GM21786 (cell line): ENCODE measurements around the gene NGF.

Source experiments
- ATAC-seq: cut with Tn5 transposase; IDR thresholded peaks from one replicate; pipeline ENCODE4 v1.9.1; 2021; ENCODE audit not compliant: unreplicated experiment

NGF gene

DNA sequence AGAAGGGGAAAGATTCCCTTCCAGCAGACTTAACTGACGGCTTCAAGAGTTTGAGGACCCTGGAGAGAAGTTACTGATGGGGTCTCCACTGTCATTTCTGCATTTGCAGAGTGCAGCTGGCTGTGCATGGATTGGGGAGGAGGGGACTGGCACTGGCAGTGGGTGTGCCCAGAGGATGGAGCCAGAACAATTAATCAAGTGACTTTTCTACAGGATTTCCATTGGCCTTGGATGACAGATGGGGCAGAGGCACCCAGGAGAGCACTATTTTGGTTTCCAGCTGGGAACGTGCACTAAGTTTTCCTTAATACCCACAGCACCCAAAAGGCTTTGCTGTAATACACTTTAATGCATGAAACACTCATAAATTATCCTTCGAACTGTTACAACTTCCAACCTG, 1.3 kb downstream of the NGF start:
- ATAC-seq = no peak

DNA sequence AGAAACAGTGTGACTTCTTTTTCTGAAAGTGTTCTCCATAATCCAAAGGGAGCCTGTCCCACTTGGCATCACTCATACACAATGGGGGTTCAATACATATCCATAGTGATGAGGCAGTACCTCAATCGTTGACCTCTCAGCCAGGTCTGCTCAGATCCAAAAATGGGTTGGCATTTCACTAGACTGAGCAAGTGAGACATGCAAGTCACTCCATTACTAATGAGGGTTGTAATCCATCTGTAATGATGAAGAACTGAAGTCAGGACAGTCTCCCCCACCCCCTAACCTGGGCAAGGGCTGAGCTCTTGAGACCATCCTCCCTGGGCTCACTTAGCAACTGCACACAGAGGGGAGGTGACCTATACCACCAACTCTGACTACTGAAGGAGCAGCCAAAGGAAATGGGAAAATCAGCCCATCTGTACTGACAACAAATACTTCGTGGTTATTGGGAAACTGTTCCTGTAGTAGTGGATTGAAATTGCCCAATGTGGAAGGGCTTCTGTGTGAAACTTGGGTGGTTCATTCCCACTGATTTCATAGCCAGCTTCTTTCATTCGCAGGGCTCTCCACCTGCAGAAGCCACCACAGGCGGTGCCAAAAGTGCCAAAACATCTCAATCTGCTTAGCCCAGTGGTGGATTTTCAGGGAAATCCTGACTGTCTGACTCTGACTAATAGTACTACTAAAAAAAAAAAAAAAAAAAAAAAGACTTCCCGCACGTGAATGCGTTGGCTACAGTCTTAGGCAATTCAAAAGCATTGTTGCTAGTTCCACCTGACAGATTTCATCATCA, 5.0 kb downstream of the NGF start:
- ATAC-seq = no peak

DNA sequence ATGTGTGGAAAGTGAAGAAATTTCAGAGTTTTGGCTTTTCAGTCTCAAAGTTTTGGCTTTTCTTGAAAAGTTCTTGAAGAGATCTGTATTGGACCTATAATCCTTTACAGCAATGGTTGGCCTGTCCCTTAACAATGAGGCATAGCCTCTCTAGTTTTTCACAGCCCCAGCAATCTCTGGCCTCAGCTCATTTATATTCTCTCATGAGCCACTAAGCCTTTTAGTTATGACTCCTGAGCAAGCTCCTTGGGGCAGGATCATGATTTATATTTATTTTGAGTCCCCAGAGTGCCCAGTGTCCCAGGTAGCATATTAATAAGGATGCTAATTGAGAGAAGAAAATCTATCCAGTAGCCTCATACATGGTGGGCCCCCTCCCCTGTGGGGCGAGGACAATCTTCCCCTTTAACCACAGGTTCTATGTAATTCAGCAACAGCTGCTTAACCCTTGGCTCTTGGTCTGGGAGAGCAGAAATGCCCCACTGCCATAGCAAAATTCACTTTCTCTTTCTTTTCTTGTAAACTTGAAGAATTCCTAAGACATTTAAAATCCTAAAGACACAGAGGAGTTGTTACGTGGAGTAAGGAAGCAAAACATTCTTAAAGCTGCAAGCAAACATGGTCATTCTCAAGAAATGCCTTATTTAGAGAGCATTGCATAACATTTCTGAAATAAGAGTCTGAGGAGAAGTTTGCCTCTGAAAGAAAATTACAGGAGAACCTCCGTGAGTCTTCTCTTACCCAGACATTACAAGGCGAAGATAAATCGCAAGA, 6.3 kb downstream of the NGF start:
- no peak for ATAC-seq

DNA sequence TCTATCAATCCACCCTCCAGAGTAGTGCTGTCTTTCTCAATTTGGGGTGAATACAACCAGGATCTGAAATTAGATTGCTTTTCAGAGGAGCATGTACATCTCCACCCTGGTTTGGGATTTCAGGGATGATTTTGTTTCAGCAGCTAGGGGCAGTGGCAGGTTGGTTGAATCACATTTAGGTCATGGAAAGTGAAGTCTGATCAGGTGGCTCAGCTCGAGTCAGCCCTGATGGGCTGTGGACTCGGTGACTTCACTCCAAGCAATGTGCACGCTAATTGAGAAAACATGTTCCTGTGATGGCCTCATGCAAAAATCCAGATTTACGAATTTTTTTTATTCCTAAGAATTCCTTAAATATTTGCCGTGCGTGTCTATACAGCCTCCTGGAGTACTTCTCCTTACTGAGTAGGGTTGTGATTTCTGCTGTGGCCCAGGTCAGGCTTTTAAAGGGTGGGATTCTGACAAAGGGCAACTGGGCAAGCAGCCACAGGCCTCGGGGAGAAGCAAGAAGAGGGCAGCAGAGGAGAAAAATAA, 7.5 kb downstream of the NGF start:
- ATAC-seq = no peak

DNA sequence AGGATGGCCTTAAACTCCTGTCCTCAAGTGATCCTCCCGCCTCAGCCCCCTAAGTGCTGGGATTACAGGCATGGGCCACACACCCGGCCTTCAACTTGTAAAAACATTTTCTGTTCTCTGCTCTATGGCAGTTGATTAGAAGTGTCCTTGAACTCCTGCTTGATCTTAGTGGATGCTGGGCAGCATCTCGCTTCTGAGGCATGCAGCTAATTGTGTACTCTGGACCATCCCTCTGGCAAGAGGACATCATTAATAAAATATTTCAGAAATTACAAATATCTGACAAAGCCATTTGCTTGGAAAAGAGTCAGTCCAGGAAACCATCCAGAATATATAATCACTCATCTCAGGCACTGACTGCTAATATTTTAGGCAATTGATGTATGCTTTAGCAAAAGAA, 8.1 kb downstream of the NGF start:
- ATAC-seq = no peak

DNA sequence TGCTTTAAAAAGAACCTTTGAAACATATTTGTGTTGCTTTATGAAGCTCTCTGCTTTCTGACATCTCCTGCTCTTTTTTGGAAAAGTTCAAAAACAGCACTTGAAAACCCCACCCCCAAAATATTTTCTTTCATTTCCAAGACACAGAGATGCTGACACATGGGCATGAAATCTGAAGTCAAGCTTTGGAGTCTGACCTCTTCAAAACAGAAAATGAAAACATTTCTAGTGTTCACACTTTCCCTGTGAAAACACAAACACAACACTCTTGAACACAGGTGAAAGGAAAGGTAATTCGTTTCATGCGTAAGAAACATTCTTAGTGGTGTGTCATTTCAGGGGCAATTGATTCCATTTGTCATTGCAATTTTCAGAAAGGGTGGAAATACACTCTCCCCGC, 10.8 kb downstream of the NGF start:
- no peak for ATAC-seq

DNA sequence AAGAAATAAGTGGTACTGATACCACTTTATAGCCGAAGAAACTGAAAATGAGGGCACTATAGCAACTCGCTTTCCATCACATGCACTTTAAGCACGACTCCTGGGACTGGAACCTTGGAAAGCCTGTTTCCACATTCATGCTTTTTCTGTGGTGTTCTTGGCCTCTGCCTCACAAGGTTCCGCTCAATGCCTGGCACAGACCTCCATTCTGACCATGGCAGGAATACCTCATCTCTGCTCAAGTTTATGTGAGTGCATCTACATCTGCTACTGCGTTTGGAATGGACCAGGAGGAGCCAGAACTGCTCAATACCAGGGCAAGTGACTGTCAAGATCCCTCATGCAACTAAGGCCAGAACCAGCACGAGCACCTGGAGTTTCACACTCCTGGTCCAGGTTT, 11.6 kb downstream of the NGF start:
- no peak for ATAC-seq

DNA sequence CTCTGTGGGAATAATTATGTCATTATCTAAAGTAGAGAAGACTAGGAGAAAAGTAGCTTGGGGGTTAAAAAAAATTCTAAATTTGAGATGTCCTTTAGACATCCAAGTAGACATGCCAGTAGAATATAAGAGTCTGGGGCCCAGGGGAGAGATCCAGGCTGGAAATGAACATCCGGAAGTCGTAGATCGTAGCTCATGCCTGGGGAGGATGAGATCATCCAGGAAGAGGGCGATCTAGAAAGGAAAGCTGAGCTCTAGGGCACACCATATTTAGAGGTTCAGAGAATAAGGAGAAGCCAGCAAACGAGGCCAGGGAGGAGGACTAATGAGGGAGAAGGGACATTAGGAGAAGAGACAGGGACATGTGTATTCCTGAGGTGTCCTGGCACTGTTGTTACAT, 12.2 kb downstream of the NGF start:
- no peak for ATAC-seq

DNA sequence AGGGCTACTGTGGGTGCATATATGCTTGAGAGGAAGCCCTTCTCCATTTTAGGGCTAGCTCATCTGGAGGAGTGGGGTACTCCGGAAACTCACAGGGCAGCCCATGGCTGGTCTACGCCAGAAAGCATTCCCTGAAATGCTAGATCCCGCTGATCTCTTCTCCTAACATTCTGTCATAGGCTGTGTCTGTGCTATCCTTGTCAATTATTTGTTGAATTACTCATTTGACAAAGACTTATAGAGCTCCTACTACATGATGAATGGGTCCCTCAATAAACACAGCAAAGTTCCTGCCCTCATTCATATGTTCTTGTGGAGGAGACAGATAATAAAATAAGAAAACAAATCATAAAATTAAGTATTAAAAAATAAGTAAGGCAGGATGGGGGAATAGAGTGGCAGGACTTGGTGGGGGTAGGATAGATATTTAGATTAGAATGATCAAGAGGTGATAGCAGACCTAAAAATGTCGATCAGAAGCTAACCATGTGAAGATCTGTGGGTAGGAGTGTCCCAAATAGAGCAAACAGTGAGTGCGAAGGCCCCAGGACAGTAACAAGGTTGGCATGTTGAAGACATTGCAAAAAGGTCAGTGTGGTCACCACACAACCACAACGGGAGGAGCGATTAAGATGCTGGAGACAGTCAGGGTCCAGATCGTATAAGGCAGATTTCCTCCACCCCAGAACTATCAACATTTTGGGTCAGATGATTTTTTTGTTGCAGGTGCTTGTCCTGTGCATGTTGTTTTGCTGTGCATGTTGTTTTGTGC, 13.2 kb downstream of the NGF start:
- no peak for ATAC-seq

DNA sequence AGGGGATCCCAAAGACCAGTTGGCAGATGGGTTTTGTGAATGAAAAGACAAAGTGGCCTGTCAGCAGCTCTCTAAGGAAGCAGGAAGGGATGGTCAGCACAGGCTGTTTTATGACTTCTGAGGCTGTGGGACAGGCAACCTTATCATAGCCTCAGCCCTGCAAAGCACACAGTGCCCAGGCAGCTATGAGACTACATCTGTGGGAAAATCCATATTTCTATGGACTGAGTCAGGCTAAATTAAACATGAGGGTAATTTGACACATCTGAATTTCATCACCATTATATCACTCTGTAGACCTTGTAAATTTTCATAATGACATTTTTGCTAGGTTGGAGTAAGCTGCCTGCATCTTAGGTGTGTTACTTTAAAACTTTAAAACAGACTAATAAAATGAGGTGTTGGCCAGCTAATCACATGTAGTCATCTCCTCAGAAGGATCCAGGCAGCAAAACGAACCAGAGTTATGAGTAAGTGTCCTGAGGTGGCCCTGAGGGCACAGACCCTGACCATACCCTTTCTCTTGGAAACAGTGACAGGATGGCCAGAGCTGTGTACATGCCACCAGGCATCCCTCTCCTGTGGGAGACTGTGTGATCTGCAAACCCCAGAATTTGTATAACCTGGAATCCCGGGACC, 14.6 kb downstream of the NGF start:
- ATAC-seq = no peak

DNA sequence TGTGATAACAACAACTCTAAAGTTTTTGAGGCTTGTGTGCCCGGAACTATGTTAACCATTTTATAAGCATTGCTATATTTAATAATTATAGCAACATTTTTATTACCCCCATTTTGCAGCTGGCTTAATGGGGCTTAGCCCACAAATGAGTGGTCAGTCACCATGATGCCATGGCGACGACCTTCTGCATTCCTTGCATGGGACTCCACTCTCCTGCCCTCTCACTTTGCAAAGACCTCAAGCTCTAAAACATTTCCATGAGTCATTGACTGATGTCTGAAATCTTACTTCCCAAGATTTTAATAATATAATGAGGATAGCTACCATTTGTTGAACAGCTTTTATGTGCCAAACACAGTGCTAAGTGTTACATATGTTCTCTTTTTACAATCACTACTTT, 15.4 kb downstream of the NGF start:
- no peak for ATAC-seq

DNA sequence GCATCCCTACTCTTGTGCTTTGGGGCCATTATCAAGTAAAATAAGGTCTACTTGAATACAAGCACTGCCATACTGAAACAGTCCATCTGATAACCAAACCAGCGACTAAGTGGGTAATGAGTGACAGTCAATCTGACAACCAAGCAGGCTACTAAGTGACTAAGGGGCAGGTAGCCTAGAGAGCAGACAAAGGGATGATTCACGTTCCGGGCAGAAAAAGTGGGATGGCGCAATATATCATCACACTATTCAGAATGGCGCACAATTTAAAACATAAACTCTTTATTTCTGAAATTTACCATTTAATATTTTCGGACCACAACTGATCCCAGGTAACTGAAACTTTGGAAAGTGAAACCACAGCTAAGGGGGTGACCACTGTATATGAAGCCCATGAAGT, 17.7 kb downstream of the NGF start:
- ATAC-seq = no peak

DNA sequence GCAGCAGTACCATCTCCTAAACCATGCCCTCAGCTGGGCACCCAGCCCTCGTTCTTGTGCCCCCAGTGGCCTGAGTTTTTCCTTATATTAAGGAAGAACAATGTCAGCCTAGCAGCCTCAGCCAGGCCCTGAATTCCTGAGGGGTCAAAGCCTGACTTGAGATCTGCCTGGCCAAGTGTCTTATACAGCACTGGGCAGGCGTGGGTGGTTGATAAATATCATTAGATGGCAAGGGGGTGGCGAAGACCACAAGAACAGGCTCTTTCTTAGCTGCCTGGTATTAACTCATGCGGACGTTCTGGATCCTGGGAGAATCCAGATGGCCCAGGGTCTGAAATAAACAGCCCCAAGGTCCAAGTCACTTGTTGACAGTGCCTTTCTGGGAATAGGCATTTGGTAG, 18.3 kb downstream of the NGF start:
- no peak for ATAC-seq

DNA sequence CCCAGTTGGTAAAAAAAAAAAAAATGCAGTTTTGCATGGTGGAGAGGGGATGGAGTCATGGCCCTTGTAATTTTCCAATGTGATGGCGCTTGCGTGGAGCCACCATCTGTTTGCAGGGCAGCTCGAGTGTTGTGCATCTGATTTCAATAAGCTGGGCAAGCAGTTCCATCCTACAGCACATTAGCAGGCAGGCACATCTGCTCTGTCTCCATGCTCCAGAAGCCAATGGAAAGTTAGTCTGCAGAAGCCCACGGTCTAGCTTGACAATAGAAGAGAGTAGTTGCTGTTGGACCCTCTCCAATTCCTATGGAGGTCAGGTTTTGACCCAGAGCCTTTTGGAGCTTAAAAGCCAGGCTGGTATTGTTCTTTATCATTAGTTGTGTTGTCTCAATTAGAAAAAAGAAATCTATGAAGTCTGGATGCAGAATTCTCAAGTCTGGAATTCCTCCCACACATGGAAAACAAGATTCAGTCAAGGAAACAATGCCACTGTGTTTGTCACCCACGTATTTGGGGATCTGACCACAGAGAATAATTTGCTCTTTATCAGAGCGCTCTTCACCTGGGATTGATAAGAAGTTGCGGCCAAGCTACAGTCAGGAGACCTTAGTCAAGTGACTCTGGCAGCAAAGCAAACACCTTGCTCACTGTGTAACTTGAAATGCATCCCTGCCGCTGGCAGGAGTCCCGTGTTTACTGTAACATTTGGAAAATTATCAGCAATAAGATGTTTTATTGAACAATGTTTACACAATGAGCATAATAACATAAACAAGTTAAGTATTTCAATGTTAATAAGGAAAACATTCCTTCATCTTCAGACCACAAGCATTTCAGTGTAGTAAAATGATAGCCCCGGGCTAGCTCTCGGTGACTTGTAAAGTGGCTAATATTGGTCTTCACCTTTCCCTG, 20.7 kb downstream of the NGF start:
- ATAC-seq = no peak

DNA sequence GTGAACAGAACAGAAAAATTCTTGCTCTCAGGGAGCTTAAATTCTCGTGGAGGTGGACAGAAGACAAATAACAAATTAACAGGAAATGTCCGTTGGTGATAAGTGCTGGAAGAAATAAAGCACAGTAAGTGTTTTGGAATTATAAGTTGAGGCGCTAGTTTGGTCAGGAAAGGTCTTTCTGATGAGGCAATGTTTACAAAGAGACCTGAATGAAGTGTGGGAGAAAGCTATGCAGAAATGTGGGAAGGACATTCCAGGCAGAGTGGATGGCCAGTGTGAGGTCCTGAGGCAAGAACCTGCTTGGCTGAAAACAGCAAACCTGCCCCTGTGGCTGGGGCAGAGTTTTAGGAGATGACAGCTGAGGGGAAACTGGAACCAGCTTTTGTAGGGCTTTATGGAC, 23.3 kb downstream of the NGF start:
- no peak for ATAC-seq

DNA sequence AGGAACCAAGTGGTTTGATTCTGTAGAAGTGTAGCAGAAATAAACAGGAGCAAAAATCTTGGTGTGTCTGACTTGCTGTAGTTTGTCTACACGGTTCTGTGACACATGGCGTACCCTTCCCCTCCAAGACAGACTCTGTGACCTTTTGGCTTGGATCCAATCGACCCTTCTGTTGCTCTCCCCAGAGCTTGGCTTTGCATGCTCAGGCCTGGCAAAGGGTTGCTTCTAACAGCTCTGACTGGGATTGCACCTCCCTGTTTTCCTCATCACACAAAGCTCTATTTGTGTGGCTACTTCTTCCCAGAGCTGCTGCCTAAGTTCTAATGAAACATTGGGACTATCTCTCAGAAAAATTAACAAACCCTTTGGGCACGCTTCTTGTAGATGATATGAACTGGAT, 24.0 kb downstream of the NGF start:
- no peak for ATAC-seq

DNA sequence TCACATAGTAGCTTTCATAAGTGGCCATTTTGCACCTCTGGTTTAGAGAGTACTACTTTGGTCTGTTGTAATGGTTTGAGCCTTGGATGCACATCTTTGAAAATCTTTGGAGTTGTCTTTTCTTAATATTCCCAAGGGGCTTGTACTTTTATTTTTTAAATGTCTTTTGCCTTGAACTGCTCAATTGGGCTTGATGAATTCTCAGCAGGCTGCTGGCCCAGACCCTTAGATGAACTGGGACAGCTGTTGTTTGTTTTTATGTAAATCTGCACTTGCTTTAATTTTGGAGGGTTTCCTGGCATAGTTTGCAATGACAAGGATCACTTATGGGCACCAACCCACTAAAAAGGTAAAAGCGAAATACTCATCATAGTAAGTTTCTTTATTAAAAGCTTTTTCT, 24.9 kb downstream of the NGF start:
- no peak for ATAC-seq

DNA sequence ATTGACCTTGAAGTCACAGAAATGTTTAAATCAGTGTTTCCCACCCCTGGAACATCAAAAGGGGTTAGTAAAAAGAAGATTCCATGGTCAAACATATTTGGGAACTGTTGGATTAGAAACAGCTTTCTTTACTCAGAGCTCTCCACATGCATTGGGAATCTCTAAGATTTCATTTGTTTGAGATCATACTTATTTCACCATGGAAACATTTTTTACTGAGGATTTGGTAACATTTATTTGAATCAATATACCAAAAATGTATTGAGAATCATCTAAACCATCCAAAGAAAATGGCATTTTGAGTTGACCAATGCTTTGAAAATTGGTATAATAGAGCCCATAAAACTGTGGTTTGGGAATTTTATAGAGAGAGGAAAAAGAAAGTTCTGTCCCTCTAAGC, 25.3 kb downstream of the NGF start:
- ATAC-seq = no peak

DNA sequence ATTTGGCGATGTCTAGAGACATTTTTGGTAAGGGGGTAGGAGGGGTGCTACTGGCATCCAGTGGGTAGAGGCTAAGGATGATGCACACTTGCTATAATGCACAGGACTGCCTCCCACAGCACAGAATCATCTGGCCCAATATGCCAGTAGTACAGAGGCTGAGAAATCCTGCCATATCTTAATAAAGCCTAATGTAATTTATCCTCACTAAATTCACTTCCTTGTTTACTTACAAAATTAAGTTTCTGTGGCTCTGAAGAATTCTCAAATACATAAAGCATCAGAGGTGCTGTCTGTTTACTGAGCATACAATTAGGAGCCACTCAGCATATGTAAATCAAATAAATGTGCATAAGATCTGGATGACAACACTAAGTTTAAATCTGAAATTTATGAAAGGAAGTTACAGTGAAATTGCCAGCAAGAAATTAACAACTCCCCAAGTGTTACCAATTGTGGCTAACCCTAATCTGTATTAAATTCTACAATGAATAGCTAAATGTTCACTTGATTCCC, 26.5 kb downstream of the NGF start:
- no peak for ATAC-seq
